Cardiac muscle cell (in vitro differentiated cells and primary cell): ENCODE results near the gene ALDOC. TPM values are rescaled to one million over a fixed set of nuclear protein-coding genes. Genes with fewer than 3 reads are reported as not detected.

Experiments
- DNase-seq, 2 donors: peaks; one replicate each; pipeline versions ENCODE4 v3.0.0 to v3.0.0-alpha.2; 2010 to 2017; ENCODE audit warnings: low read depth in 1 of 2, low spot score in 1 of 2
- H3K27ac ChIP-seq: fragments of 200-600 bp; sonication (generic); 2 replicates; pipeline ENCODE4 v1.5.1; 2016
- H3K27me3 ChIP-seq: fragments of 200-600 bp; sonication (generic); 2 replicates; pipeline ENCODE4 v1.6.0; 2016; ENCODE audit warnings: control low read depth
- H3K36me3 ChIP-seq: fragments of 200-600 bp; sonication (generic); 2 replicates; pipeline ENCODE4 v1.5.1; 2016; ENCODE audit warnings: control low read depth
- H3K4me1 ChIP-seq: fragments of 200-600 bp; sonication (generic); 2 replicates; pipeline ENCODE4 v1.8.1; 2017; ENCODE audit warnings: low read depth, mild to moderate bottlenecking, mixed run types
- H3K4me3 ChIP-seq: fragments of 200-600 bp; sonication (generic); 2 replicates; pipeline ENCODE4 v1.5.1; 2016; ENCODE audit warnings: mild to moderate bottlenecking
- H3K9me3 ChIP-seq: fragments of 200-600 bp; sonication (generic); 2 replicates; pipeline ENCODE4 v1.5.1; 2017; ENCODE audit warnings: low read depth, mild to moderate bottlenecking, control low read depth
- polyA plus RNA-seq: library from polyadenylated mRNA; unstranded; fragments of >200 nt; fragmentation: Nextera tagmentation; extraction: Ambion mirVana; gene quantifications from 2 replicates; pipeline ENCODE4 v1.2.1, GENCODE V29; 2016
- total RNA-seq: library from RNA; depleted of rRNA; stranded (reverse); fragments of >200 nt; gene quantifications from 2 replicates; pipeline ENCODE4 v1.2.3, GENCODE V29; 2016
- TF ChIP-seq, protein P1 (sequence below): IDR thresholded peaks from 2 replicates; pipeline ENCODE4 v1.5.1; 2012; ENCODE audit warnings: low read depth, mild to moderate bottlenecking, low read length

ALDOC gene
- total and polyA plus RNA-seq, 2 experiments from 2014 or later = 177 to 183 TPM

DNA sequence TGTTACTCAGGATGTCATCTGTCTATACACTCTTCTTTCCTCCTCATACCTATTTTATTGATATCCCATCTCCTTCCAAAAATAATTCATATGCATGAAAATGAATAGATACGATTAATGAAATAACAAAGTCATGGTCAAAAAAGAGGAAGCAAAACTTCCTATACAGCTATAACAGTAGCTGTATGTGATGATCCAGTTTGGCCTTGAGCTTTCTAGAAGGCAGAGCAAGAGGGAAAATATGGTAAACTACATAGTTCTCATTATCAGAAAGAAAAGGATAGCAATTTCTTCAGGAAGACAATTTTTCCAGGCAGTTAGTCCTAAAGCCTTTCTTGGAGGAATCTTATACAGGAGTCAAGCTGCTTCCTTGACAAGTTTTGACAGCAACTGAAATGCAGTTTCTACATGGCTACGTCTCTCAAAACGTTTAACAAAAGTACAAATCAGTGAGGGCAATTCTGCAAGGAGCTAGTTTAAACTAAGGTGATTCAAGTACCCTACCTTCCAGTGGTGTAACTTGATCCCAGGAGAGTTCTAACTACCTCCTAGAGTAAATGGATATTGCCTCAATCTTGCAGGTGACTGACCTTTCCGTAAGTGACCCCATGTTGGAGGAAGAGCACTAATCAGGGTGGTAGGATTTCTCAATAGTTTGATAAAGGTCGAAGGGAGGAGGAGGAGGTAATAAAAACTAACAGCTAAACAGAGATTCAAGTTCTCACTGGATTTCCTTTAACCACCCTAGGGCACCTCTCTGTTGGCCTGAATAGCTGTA lies 21.1 kb upstream of the ALDOC start:
- Histone ChIP-seq H3K27me3 (no peaks in the 10 kb centered on the region), H3K4me3 (peak overlapping the region; percentile 46), H3K36me3 (no peaks in the 10 kb centered on the region), H3K9me3 (no peaks in the 10 kb centered on the region), H3K27ac (no peak overlapping the region), H3K4me1 (no peaks in the 10 kb centered on the region)
- TF ChIP-seq, protein P1, sequence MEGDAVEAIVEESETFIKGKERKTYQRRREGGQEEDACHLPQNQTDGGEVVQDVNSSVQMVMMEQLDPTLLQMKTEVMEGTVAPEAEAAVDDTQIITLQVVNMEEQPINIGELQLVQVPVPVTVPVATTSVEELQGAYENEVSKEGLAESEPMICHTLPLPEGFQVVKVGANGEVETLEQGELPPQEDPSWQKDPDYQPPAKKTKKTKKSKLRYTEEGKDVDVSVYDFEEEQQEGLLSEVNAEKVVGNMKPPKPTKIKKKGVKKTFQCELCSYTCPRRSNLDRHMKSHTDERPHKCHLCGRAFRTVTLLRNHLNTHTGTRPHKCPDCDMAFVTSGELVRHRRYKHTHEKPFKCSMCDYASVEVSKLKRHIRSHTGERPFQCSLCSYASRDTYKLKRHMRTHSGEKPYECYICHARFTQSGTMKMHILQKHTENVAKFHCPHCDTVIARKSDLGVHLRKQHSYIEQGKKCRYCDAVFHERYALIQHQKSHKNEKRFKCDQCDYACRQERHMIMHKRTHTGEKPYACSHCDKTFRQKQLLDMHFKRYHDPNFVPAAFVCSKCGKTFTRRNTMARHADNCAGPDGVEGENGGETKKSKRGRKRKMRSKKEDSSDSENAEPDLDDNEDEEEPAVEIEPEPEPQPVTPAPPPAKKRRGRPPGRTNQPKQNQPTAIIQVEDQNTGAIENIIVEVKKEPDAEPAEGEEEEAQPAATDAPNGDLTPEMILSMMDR = no peak
- DNase-seq = no peak

DNA sequence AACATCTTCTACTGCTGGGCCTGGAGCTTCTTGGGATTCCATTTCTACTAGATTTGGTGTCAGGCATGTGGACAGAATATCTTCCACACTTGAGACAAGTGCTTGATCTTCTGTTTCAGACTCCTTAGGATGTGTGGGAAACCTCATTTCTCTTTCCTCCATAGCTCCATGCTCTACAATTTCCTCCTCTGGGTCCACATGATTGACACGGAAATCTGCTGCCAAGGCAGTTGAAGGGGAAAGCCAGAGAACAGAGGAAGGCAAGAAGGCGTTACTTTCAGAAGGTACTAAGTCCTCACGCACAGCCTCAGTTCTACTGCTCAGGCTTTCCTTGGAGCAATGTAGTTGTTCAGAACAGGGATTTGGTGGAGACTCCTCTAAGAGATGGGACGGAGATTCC lies 15.6 kb upstream of the ALDOC start:
- TF ChIP-seq, protein P1 = no peak
- Histone ChIP-seq H3K27ac (no peak overlapping the region), H3K4me1 (no peaks in the 10 kb centered on the region), H3K27me3 (no peaks in the 10 kb centered on the region), H3K36me3 (peaks cover 29% of the 10 kb centered on the region), H3K4me3 (no peak overlapping the region), H3K9me3 (no peaks in the 10 kb centered on the region)
- no peak for DNase-seq

DNA sequence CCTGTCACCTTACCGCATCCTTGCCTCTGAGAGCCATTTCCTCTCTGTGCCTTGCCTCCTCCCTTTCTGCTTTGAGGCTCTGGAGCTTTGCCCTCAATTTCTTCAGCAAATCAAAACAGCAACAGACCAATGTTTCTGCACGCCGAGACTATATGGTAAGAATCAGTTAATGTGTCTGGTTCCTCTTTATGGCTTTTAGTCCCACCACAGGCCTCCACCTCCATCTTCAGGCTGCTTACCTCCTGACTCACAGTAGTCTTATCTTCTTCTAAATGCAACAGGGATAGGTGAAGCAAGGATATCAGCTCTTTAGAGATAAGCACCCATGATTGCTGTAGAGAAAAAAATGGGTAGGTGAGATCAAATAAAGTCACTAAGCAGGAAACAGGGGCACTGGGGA lies 9.2 kb upstream of the ALDOC start:
- DNase-seq = no peak
- Histone ChIP-seq H3K4me1 (no peaks in the 10 kb centered on the region), H3K9me3 (no peaks in the 10 kb centered on the region), H3K36me3 (peaks cover 52% of the 10 kb centered on the region), H3K27ac (no peak overlapping the region), H3K27me3 (no peaks in the 10 kb centered on the region), H3K4me3 (no peak overlapping the region)
- TF ChIP-seq, protein P1 = no peak

DNA sequence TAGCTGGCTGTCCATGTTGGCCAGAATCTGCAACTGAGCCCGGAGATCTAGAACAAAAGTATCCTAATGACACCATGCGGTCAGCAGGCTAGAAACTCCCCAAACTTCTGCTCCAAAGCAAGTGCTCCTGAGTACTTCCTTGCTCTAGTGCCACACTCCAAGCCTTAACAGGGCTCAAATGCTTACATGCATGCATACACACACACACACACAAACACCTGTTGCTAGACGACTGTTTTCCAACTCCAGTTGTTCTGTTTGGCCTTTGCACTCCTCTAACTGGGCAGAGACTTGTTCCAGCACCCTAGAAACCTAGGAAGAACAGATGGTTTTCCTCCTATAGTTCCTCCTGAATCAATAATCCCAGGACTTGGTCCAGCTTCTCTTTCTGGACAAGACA lies 7.7 kb upstream of the ALDOC start:
- Histone ChIP-seq H3K27me3 (no peaks in the 10 kb centered on the region), H3K36me3 (peaks cover 45% of the 10 kb centered on the region), H3K9me3 (no peaks in the 10 kb centered on the region), H3K27ac (no peak overlapping the region), H3K4me3 (no peak overlapping the region), H3K4me1 (no peaks in the 10 kb centered on the region)
- TF ChIP-seq, protein P1 = no peak
- DNase-seq = no peak

DNA sequence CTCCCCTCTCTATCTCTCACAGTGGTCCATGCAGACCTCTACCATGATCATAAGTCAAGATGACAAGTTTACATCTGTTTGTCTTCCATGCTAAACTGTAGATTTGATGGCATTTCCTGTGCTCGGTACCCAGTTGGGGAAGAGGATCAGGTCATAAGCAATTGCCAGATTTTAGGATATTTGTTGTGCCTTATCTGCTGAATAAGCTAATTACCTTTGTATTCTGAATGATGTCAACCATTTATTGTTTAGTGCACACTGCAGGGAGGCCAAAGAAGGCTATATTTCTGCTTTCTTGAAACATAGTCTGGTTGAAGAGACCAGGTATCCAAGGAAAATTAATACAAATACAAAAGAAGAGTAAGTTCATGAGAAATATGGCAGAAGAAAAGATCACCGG lies 5.8 kb upstream of the ALDOC start:
- Histone ChIP-seq H3K36me3 (peaks cover 43% of the 10 kb centered on the region), H3K27me3 (no peaks in the 10 kb centered on the region), H3K27ac (no peak overlapping the region), H3K9me3 (no peaks in the 10 kb centered on the region), H3K4me1 (no peaks in the 10 kb centered on the region), H3K4me3 (no peak overlapping the region)
- TF ChIP-seq, protein P1 = no peak
- no peak for DNase-seq
